Fibroblast of lung (primary cell): ENCODE results near the gene ISG15. TPM values are rescaled to one million over a fixed set of nuclear protein-coding genes. Genes with fewer than 3 reads are reported as not detected.

Source experiments
- DNase-seq, 2 donors: peaks; one replicate each; pipeline versions ENCODE4 v3.0.0 to v3.0.0-alpha.2; 2010; ENCODE audit warnings: low read depth in 2 of 2
- H2AFZ ChIP-seq: 2 replicates; pipeline ENCODE4 v1.5.1; 2012; ENCODE audit warnings: low read length, control low read depth, inconsistent platforms
- H3K27ac ChIP-seq: 2 replicates; pipeline ENCODE4 v1.5.1; 2011; ENCODE audit warnings: low read length, control low read depth; ENCODE audit not compliant: insufficient read depth
- H3K27me3 ChIP-seq: 2 replicates; pipeline ENCODE4 v1.5.1; 2011; ENCODE audit warnings: mild to moderate bottlenecking, low read length; ENCODE audit not compliant: control insufficient read depth, insufficient read depth
- H3K36me3 ChIP-seq: 2 replicates; pipeline ENCODE4 v1.5.1; 2011; ENCODE audit warnings: low read length; ENCODE audit not compliant: control insufficient read depth, insufficient read depth
- H3K4me1 ChIP-seq: 2 replicates; pipeline ENCODE4 v1.5.1; 2011; ENCODE audit warnings: low read length; ENCODE audit not compliant: control insufficient read depth, insufficient read depth; ENCODE audit errors: extremely low read depth
- H3K4me2 ChIP-seq: 2 replicates; pipeline ENCODE4 v1.5.1; 2011; ENCODE audit warnings: low read length, control low read depth; ENCODE audit not compliant: insufficient read depth; ENCODE audit errors: extremely low read depth
- H3K4me3 ChIP-seq, 4 experiments: fragments of 200-600 bp in 1 of 4; sonication (generic) in 1 of 4; replicated peaks in 1 of 4; 2 replicates each; pipeline ENCODE4 v1.5.1; 2011 to 2016; ENCODE audit warnings: low read length in 4 of 4, low read depth in 3 of 4, mild to moderate bottlenecking in 3 of 4, control low read depth in 2 of 4, inconsistent platforms in 1 of 4, mixed read lengths in 1 of 4; ENCODE audit not compliant: insufficient read depth in 1 of 4; ENCODE audit errors: control extremely low read depth in 1 of 4
- H3K79me2 ChIP-seq: 2 replicates; pipeline ENCODE4 v1.5.1; 2012; ENCODE audit warnings: mild to moderate bottlenecking, low read length, inconsistent platforms; ENCODE audit not compliant: control insufficient read depth, insufficient read depth
- H3K9ac ChIP-seq: 2 replicates; pipeline ENCODE4 v1.5.1; 2011; ENCODE audit warnings: mild to moderate bottlenecking, low read length, control low read depth; ENCODE audit not compliant: insufficient read depth
- H3K9me3 ChIP-seq: 2 replicates; pipeline ENCODE4 v1.5.1; 2012; ENCODE audit warnings: low read depth, low read length; ENCODE audit not compliant: control insufficient read depth, insufficient read depth
- H4K20me1 ChIP-seq: 2 replicates; pipeline ENCODE4 v1.5.1; 2011; ENCODE audit warnings: low read length; ENCODE audit not compliant: control insufficient read depth, insufficient read depth; ENCODE audit errors: extremely low read depth
- EZH2 ChIP-seq: IDR thresholded peaks from 2 replicates; pipeline ENCODE4 v1.5.1; 2012; ENCODE audit warnings: low read length, control low read depth, mild to moderate bottlenecking; ENCODE audit errors: missing control alignments
- polyA plus RNA-seq, 2 donors: library from polyadenylated mRNA; depleted of rRNA in 1 of 2; stranded (reverse) in 1 of 2; unstranded in 1 of 2; fragments of >200 nt; gene quantifications; 2 replicates each; pipeline ENCODE4 v1.2.1, GENCODE V29; 2011 to 2012; ENCODE audit warnings: missing spikeins in 1 of 2
- total RNA-seq: library from RNA; depleted of rRNA; stranded (reverse); fragments of >200 nt; gene quantifications from 2 replicates; pipeline ENCODE4 v1.2.1, GENCODE V29; 2014
- TF ChIP-seq, protein P1 (sequence below), 2 donors: IDR thresholded peaks in 1 of 2; conservative IDR thresholded peaks in 1 of 2; 1 replicate in 1 of 2; 2 replicates in 1 of 2; pipeline ENCODE4 v1.5.1; 2011 to 2012; ENCODE audit warnings: low read length in 2 of 2, control low read depth in 1 of 2, inconsistent platforms in 1 of 2, low read depth in 1 of 2, mild to moderate bottlenecking in 1 of 2

The ISG15 gene
- total and polyA plus RNA-seq, 2 donors (not counting 1 experiment from before 2014, with no cell fraction given), result 24.2 to 93.3 TPM

DNA sequence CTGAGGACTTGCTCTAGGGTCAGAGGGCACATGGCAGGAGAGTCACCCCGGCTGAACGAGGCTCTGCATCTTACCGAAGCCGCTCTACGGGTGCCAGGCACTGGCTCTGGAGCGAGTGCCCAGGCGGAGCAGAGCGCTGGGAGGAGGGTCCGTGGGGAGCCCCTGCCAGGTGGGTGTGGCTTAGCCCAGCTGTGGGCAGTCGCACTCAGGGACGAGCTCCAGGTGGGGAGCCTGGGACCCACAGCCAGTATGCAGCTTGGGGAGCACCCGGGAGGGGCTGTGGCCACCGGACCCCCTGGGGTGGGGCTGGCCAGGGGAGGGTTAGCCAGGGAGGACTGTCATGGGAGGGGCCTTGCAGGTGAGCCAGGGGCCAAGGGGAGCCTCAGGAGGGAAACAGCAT, 10.4 kb downstream of the ISG15 start:
- Histone ChIP-seq H3K4me3 (no peak overlapping the region), H3K4me1 (peaks cover 5% of the 10 kb centered on the region), H3K79me2 (no peaks in the 10 kb centered on the region), H3K9ac (no peak overlapping the region), H2AFZ (no peak overlapping the region), H3K36me3 (peaks cover 9% of the 10 kb centered on the region), H3K27me3 (no peaks in the 10 kb centered on the region), H4K20me1 (no peaks in the 10 kb centered on the region), H3K27ac (no peak overlapping the region), H3K4me2 (no peak overlapping the region), H3K9me3 (no peaks in the 10 kb centered on the region)
- DNase-seq, result no peak
- TF ChIP-seq EZH2, result no peak
- TF ChIP-seq, protein P1, sequence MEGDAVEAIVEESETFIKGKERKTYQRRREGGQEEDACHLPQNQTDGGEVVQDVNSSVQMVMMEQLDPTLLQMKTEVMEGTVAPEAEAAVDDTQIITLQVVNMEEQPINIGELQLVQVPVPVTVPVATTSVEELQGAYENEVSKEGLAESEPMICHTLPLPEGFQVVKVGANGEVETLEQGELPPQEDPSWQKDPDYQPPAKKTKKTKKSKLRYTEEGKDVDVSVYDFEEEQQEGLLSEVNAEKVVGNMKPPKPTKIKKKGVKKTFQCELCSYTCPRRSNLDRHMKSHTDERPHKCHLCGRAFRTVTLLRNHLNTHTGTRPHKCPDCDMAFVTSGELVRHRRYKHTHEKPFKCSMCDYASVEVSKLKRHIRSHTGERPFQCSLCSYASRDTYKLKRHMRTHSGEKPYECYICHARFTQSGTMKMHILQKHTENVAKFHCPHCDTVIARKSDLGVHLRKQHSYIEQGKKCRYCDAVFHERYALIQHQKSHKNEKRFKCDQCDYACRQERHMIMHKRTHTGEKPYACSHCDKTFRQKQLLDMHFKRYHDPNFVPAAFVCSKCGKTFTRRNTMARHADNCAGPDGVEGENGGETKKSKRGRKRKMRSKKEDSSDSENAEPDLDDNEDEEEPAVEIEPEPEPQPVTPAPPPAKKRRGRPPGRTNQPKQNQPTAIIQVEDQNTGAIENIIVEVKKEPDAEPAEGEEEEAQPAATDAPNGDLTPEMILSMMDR (conservative IDR thresholded peaks at IDR 0.05 in 1 of 2, IDR thresholded peaks at IDR 0.05 in 1 of 2; ENCODE audit: low read depth in 1 of 2, low read length in 2 of 2), result no peak

DNA sequence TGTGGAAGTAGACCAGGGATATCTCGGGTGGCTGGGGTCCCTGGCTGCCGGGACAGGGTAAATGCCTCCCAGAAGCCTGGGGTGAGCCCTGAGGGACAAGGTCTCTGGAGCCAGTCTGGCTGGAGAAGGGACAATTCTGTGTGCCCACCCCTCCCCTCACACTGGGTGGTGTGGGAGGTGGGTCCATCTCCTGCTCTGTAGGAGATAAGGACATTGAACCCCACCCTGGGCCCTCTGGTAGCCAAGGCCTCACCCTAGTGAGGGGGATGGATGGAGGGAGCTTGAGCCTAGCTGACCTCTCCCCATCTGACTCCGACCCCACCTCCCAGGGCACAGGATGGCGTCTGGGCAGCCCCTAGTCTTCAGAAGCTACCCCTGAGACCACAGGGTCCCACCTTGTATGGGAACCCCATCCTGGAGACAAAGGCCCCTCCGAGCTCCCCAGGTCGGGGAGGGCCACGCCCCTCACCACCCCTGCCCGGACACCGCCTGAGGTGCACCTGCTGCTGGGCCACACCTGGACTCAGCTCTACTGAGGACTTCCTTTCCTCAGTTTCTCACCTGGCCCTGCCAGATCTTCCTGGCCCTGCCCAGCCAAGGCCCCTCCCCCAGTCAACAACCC, 11.0 kb downstream of the ISG15 start:
- TF ChIP-seq, protein P1 (conservative IDR thresholded peaks at IDR 0.05 in 1 of 2, IDR thresholded peaks at IDR 0.05 in 1 of 2; ENCODE audit: low read depth in 1 of 2, low read length in 2 of 2), result no peak
- no peak for TF ChIP-seq EZH2
- H3K27me3 ChIP-seq, result no peaks in the 10 kb centered on the region
- H3K4me3 ChIP-seq, result no peak overlapping the region
- no peaks in the 10 kb centered on the region for H3K79me2 ChIP-seq
- peaks cover 5% of the 10 kb centered on the region for H3K4me1 ChIP-seq
- no peak for DNase-seq
- H3K36me3 ChIP-seq, result peaks cover 9% of the 10 kb centered on the region
- no peak overlapping the region for H3K4me2 ChIP-seq
- no peak overlapping the region for H2AFZ ChIP-seq
- H4K20me1 ChIP-seq, result no peaks in the 10 kb centered on the region
- no peak overlapping the region for H3K9ac ChIP-seq
- H3K9me3 ChIP-seq, result no peaks in the 10 kb centered on the region
- H3K27ac ChIP-seq, result no peak overlapping the region

DNA sequence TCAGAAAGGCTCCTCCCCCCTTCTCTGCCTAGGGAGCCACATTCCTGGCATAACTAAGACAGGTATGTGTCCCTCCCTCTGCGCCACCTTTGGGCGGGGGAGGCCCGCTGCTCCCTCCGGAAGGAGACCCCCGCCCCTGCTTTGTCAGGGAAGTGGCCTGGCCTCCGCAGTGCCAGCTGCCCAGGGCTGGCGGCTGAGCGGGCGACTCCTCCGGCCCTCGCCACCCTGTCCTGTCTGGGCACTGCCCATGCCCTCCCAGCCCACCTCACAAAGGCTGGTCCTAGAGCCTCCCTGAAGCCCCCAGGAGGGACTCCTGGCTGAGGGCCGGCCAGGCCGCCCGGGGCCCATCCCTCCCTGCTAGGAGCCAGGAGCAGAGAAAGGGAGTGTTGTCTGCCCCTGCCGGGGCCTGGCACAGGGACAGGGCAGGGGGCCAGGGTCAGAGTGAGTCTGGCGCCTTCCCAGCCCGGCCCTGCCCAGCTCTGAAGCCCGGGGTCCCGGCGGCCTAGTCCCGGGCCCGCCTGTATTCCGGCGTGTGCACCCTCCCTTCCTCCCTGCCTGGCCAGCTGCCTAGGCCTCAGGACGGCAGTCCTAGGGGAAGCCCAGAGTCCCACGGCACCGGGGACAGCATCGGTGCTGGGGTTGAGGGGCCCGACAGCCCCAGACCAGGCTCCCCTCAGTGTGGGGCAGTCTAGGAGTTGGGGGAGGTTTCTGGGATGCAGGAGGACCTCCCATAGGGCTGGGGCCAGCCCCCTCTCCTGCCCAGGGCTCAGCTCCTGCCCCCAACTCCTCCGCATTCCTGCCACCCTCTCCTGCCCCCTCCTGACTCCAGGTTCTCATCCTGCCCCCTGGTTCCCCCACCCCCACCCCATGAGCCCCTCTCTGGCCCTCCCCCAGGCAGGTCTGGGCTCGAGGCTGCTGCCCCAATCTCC, 11.7 kb downstream of the ISG15 start:
- no peak overlapping the region for H2AFZ ChIP-seq

More for the DNA sequence above, 11.7 kb downstream of the ISG15 start:
- peaks cover 5% of the 10 kb centered on the region for H3K4me1 ChIP-seq
- no peaks in the 10 kb centered on the region for H3K9me3 ChIP-seq
- no peaks in the 10 kb centered on the region for H3K79me2 ChIP-seq
- H4K20me1 ChIP-seq, result no peaks in the 10 kb centered on the region
- no peak overlapping the region for H3K9ac ChIP-seq
- no peak overlapping the region for H3K27ac ChIP-seq
- no peak overlapping the region for H3K4me2 ChIP-seq
- no peak overlapping the region for H3K4me3 ChIP-seq
- H3K36me3 ChIP-seq, result peaks cover 9% of the 10 kb centered on the region
- peak in 1 of 2 donors; percentile 73 for DNase-seq
- no peaks in the 10 kb centered on the region for H3K27me3 ChIP-seq
- no peak for TF ChIP-seq EZH2
- TF ChIP-seq, protein P1 (conservative IDR thresholded peaks at IDR 0.05 in 1 of 2, IDR thresholded peaks at IDR 0.05 in 1 of 2; ENCODE audit: low read depth in 1 of 2, low read length in 2 of 2), result no peak
